Medulla oblongata (tissue), 1 donor: ENCODE results near the gene FHIT.

ENCODE experiments used
- DNase-seq: peaks from one replicate; pipeline ENCODE4 v3.0.0-alpha.2; 2015; ENCODE audit errors: extremely low spot score

FHIT gene

DNA sequence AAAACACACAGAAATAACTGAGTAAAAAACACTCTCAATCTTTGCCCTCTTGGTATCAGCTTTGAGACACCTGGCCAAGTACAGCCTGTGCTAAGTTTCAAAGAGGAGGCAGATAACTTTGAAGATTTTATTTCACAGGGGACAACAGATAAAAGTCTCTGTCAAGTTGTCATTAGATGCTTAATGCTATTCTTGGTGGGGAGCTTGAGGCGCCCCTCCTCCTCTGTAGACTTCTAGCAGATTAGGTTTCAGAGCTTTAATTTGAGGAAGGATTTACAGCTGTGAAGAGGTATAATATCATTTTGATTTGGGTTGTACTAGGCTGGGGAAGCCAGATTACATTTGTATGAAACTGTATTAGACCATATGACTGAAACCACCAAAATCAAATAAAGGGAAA is 620.3 kb downstream of the FHIT start:
- DNase-seq = no peak

DNA sequence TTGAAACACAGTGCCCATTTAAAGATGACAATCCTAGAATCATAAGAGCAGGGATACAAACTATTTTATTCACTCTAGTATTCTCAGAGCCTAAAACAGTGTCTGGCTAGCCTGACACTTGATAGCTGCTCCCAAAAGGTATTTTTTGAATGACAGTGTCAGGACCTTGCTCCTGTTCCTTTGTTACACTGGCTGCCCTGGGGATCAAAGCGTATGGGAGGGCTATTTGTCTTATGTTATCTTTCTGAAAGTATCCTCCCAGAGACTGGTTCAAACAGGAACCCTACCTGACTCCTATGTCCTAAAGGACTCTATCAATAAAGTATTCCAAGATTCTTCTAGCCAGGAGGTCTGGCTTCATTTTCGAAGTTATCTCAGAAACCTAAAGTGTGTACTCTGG is 621.4 kb downstream of the FHIT start:
- DNase-seq = no peak

DNA sequence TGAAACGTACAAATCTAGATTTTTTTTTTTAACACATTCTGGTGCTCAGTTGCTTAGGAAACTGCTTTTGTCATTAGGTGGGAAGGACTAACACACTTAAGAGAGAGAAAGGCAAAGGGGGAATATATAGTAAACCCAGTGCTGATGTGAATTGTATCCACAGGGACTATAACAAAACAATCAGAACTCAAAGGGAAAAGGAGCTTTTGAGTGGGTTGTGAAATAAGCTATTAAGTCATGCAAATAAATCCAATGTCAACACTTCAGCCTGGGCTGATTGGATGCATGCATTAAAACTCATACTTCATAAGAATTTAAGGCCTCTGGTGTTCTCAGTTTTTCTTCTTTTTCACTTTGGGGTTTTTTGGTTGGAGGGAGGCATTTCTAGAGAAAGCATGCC is 628.9 kb downstream of the FHIT start:
- no peak for DNase-seq

DNA sequence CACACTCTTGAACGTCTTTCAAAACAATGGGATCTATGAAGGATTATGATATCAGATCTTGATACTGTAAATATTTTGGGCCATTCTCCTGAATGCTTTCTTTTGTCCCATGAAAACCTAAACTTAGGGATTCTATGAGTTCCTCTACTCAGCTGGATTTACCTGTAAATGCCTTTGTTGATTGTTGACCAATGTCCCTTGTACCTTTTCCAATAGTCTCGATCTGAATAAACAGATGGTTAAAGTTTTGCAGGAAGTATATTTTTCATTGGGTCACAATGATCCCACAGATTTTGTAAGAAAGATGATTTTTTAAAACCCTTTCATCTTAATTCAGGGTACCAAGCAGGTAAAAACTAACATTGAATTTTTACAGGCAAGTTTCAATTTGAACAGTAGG is 634.1 kb downstream of the FHIT start:
- no peak for DNase-seq

DNA sequence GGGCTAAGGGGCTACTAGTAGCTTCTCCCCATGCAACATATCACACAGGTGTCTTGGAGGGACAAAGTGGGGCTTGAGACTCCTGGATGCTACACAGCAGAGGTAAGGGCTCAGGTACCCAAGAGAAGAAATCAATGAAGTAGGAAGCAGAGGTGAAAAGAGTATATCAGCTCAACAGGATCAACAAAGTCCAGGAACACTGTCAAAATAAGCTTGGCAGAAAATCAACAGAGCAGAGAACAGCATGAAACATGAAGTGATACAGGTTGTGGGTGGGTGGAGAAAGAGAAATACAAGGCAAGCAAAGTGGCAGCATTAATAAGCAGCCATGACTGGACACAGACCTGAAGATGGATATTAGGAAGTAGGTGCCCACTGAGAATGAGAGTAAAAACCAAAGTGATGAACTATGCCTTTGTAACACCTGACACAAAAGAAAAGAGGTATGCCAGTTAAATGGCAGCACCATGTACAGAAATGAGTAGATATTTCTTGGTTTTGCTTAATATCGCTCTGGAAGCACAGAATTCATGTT is 637.4 kb downstream of the FHIT start:
- DNase-seq = no peak

DNA sequence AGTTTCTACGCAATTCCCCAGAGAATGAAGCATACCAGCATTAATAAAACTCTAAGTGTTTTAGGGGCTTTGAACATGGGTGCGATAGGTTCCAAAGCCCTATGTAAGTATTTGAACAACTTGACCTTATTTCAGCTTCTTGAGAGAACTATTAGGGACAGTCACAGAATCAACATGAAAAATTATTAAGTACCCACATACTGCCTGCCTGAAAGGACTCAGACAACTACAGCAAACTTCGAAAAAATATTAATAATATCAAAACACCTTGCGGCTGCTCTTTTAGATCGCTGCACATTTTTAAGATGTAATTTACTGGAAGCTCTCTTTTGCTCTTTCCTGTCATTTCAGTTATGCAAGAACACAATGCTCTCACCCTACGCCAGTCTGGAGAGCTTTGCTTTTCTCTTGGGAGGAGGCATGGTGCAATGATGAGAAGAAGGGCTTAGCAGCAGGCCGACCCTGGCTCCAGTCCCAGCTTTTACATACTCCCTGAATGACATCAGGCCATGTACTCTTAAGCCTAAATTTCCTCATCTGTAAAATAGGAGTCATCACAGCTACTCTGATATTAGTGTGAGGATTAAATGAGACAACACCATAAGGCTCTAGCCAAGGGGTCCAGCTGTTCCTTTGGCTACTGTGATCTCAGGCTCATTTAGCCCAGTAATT is 640.7 kb downstream of the FHIT start:
- DNase-seq = no peak

DNA sequence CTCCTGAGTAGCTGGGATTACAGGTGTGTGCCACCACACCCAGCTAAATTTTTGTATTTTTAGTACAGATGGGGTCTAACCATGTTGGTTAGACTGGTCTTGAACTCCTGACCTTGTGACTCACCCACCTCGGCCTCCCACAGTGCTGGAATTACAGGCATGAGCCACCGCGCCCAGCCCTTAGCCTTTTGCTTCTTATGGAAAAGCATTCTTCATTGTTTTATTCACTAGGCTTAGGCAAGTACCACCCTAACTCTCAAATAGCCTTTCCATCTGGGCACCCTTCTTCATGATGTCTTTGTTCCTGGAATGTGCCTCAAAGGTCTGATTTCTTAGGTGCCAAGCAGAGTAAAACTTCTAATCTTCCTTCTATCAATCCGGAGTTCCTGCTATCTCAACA is 641.8 kb downstream of the FHIT start:
- no peak for DNase-seq

DNA sequence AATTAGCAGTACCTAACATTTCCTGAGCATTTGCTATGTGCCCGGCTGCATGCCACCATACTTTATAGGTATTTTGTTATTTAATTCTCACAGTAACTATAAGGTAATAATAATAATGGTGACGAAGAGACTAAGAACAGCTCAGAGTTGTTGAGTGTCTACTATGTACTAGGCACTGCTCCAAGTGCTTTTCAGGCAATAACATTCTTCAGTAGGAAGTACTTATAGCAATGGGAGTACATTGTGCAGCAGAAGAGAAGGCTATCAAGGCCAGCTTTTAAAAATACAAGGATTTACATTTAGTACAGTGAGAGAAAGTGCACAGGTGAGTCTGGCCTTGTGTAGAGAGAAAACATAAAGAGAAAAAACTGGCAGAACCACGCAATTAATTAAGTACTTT is 647.4 kb downstream of the FHIT start:
- no peak for DNase-seq

DNA sequence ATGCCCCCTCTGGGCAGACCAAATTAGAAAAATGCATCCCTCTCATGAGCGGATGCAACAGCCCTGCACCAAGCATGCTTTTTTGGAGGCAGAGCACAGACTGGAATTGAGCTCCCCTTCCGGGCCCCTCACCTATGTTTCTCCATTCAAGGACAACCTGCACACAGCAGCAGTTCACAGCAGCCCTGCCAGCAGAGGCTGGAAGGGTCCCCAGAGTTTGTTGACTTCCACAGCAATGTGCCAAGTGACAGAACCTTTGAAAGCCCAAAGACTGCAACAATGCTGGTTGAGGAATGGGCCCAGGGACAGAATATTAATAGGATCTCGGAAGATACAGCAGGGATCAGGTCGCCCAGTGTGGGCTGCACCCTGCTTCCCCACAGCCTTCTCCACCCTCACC is 650.4 kb downstream of the FHIT start:
- DNase-seq = no peak

DNA sequence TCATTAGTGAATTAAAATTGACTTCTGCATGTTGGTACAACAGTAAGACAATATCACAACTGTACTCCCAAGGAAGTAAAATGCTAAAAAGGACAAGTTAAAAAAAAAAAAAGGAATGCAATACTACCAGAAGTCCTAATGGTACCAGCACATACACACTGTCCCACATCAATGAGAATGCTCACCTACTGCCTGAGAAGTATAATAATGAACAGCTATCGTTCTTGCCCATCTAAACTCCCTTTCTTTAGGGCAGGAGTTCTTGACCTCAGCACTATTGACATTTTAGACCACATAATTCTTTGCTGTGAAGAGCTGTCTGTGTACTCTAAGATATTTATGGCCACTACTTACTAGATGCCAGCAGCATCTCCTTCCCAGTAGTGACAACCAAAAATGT is 651.7 kb downstream of the FHIT start:
- DNase-seq = no peak

DNA sequence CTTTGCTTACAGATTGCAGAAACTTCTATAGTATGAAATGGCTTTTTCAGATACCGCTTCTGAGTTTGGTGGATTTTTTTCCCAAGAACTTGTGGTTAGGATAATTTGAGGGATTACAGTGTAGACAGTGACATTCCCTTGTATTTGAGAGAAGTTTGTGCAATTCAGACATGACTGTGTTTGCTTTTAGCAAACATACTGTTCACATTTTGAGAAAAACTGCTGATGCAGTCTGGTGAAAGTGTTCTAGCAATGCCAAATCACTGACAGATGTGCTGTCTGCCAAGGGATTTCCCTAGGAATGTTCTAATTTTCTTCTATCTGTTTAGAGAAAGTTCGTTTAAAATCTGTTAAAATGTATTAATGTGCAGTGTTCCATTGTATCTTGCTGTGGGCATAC is 652.6 kb downstream of the FHIT start:
- DNase-seq = no peak

DNA sequence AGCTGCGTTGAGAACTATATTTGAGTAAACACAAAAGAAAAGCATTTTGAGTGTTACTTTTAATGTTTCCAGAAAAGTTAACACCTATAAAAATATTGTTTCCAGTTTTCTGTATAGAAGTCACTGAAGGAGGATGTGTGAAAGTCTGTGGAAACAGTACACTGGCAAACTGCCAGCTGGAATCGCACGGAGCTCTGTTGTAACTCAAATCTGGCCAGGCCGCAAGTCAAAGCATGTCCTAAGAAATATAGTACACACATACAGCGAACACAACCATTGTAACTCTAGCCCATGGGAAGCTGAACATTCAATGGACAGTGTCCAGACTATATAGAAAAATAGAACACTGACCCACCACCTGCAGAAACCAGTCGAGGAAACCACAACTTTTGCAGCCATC is 657.2 kb downstream of the FHIT start:
- peak; percentile 47 for DNase-seq

DNA sequence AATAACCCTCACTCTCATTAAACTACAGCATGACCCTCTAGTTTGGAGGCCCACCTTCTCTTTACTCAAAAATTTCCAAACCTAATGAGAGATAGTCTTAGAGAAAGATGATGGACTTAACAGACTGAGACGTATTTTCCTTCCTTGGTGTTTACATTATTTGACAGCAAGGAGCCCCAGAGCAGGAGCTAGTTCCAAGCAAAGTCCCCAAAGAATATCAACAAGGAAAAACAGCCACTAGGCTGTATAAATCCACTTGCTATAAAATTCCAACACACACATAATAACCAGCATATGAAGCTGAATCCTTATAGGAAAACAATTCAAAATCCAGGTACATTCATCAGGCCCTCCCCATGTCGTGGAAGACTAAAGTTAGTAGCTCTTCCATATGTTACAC is 660.0 kb downstream of the FHIT start:
- no peak for DNase-seq

DNA sequence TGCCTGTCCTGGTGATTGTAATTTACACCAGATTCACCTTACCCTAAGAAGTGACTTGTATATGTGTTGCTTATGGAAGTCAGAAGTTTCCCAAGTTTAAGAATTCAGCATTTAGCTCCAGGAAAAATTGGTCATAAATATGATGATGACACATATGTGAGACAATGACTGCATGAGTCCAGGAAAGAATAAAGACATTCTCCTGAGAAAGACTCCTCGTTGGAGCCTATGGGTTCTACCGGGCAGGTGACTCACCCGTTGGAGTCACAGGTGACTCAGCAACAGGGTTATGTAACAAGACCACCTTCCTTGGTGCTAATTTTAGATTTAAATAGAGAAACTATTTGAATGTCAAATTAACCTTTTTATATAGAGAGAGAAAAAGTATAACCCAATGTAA is 662.4 kb downstream of the FHIT start:
- no peak for DNase-seq

DNA sequence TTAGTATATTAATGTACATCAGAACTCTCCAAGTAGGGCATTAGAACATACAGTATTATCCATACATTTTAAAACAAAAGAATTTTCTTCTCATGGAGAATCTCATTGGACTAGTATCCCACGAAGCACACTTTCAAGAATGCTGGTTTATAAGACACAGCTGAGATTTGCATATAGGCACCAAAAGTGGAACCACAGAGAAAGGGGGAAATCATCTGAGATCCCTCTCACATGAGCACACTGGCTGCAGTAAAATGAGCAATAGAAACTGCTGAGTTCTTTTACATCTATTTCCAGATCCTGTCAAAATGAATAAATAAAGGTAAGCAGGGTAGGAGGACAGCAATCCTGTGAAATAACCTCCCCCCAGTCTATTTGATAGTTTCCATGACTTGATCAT is 665.3 kb downstream of the FHIT start:
- no peak for DNase-seq

DNA sequence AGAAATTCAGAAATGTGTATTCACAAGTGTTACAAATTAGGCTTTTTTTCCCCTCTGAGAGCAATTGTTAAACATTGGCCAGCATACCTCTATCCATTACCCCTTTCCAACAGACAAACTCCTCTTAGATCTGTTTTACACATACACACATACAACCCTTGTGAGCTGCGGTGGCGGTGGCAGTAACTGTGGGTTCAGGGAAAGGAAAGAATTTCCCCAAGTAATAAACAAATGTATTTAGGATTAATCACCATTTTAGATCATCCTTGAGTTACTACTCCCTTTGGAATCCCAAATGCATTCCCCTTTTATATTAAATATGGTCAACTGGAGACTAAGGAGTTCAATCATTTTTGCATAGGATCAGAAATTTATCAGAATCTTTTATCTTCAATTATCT is 667.0 kb downstream of the FHIT start:
- no peak for DNase-seq

DNA sequence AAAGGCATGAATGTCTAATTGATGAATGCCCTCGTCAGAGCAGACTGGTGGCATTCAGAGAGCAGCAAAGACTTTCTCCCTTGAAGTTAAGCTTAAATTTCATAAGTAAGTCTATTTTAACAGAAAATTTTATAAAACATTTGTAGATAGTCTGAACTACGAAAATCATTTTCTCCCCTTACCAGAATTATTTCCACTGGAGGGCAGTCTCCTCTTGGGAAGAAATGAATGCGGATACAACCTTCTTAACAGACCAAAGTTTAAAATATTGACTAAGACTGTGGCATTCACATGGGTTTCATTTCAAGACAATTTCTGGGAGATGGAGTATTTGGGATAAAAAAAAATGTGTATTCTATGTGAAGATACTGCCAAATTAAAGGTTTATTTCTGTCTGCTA is 669.0 kb downstream of the FHIT start:
- DNase-seq = peak; percentile 9

DNA sequence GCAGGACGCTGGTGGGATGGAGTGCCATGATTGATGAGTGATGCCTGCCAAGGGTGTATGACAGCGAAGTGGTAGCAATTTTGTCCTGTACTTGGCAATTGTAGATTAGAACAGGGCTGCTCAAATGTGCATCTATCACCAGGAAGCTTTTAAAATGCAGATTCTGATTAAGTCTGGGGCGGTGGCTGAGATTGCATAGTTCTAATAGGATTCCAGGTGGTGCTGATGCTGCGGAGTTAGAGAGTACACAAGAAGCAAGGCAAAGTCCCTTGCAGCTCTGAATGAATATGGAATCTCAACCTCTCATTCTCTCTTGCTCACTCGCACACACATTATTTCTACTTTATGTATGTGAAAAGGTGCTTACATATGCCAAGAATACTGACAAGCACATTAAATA is 670.4 kb downstream of the FHIT start:
- no peak for DNase-seq

DNA sequence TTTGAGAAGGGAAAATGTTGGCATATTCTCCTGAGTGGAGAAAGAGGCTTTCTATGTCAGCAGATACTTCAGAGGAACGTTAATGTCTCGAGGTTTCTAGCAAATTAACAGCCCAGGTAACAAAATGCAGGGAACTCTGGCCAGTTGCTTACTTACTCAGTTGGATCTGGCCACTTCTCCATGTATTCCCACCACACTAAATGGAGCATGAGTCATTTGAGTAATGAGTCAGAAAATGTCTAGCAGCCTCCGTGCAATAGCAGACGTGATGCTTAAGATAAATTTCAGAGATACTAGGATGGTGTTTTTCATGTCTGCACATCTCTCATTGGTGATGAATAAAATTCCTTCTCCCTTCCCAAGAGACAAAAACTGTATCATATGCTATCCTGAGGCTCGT is 671.5 kb downstream of the FHIT start:
- DNase-seq = no peak

DNA sequence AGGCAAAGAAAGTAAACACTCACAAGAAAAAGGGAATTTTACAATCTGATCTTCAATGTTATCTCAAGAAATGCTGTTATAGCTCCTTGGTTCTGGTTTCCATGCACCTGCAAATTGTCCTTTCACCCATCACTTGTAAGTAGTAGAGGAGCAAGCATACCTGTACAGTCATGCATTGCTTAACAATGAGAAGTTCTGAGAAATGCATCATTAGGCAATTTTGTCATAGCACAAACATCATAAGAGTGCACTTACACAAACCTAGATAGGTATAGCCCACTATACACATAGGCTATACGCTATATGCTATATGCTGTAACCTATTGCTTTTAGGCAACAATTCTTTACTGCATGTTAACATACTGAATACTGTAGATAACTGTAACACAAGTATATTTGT is 672.3 kb downstream of the FHIT start:
- no peak for DNase-seq

DNA sequence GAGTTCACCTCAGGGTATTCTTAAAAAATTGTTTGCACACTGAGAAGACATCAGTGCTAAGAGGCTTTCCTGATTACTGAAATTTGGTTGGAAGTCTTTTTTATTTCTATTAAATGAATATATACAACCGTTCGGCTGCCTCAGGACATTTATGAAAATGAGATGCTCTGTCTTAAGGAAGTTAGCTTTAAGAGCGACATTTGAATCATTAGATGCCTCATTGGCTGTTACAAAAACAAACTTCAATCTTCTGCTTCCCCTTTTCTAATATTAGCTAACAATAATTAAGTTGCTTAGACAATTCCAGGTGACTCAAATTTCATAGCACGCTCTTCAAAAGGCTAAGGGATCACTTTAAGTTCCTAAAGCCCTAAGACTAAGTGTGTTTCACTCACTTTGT is 673.7 kb downstream of the FHIT start:
- no peak for DNase-seq

DNA sequence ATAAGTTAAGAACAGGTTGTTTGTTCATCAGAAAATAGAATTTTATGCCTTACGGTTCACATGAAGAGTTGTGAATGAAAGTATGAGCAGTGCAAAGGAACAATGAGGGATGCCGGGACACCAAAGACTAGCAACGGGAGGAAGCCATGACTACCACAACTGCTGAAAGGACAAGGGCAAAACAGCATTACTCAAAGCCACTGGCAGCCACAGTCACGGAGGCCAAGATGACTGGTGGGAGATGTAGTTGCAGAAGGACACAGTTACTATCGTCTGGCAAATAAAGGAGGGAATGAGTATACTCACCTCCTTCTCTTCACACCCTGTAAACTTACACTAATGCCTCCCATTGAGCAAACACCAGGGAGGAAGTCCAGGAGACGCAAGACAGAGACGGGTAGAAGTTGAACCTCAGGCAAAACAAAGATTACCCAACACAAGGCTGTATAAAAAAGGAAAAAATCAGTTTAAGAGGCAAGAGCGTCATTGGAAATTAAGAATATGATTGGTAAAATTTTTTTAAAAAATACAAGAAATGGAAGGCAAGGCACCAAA is 675.5 kb downstream of the FHIT start:
- no peak for DNase-seq

DNA sequence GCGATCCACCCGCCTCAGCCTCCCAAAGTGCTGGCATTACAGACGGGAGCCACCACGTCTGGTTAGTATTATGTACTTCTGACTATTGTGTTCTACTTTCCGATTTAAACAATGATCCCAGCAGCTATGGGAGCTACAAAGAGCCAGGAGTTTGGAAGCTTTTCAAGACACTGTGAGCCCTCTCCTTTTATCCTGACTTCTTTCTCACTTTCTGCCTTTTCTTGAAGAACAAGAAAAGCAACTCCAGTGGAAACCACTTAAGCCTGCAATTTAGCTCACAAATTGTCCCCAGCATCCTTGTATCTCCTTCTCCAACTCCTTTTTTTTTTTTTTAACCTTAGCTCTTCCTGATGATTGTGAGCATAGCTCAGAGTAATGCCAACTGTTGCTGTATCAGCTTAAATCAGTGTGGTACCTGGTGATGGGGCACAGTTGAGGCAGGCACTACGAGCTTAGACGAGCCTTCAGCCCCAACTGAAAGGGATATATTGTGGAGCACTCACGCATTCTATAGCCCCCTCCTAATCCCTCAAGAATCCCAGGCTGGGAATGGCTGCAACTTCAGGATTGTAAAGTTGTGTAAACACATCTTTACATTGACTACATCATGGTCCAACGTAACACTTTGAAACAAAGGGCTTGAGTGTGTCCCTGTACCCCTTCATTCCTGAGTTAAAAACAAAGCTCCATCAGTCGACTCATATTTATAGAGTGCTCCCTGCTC is 677.0 kb downstream of the FHIT start:
- no peak for DNase-seq
